Stimulated activated effector memory CD8-positive, alpha-beta T cell treated with anti-CD3 and anti-CD28 coated beads, Interleukin-12 subunit alpha, Interleukin-12 subunit beta, amount 100 ng/mL, for 72 hours (primary cell): ENCODE measurements around the gene PANX2.

Experiments used
- ATAC-seq: fragments of 150-1000 bp; cut with Tn5 transposase; 2 replicates; pipeline ENCODE4 v1.10.0; 2021
- DNase-seq, 2 donors: peaks; one replicate each; pipeline ENCODE4 v3.0.0; 2021 to 2022; ENCODE audit warnings: low spot score in 2 of 2
- H3K27ac Mint-ChIP-seq: one replicate; pipeline ENCODE4 v1.8.0; 2022; ENCODE audit warnings: mild to moderate bottlenecking, mixed read lengths
- H3K36me3 Mint-ChIP-seq: one replicate; pipeline ENCODE4 v1.8.0; 2022; ENCODE audit warnings: mild to moderate bottlenecking, mixed read lengths
- H3K4me1 Mint-ChIP-seq: one replicate; pipeline ENCODE4 v1.8.0; 2022; ENCODE audit warnings: mixed read lengths
- H3K4me3 Mint-ChIP-seq: one replicate; pipeline ENCODE4 v1.8.0; 2022; ENCODE audit warnings: mild to moderate bottlenecking, mixed read lengths
- H3K9me3 Mint-ChIP-seq: one replicate; pipeline ENCODE4 v1.8.0; 2022; ENCODE audit warnings: mixed read lengths

PANX2 gene

GRCh38 chr22:50184004-50184901 lies 13.7 kb downstream of the PANX2 start:
- peaks cover 17% of the 10 kb centered on the region for H3K36me3 Mint-ChIP-seq
- DNase-seq (no peak), ATAC-seq (no peak)
- H3K4me1 Mint-ChIP-seq = peaks cover 32% of the 10 kb centered on the region
- H3K9me3 Mint-ChIP-seq = no peaks in the 10 kb centered on the region
- H3K27ac Mint-ChIP-seq = peak overlapping the region; percentile 84
- peak overlapping the region; percentile 90 for H3K4me3 Mint-ChIP-seq

GRCh38 chr22:50184902-50185374 lies 14.4 kb downstream of the PANX2 start:
- peak overlapping the region; percentile 90 for H3K4me3 Mint-ChIP-seq
- H3K4me1 Mint-ChIP-seq = peaks cover 33% of the 10 kb centered on the region
- peaks cover 17% of the 10 kb centered on the region for H3K36me3 Mint-ChIP-seq
- peak overlapping the region; percentile 61 for H3K27ac Mint-ChIP-seq
- ATAC-seq (no peak), DNase-seq (no peak)
- H3K9me3 Mint-ChIP-seq = no peaks in the 10 kb centered on the region

GRCh38 chr22:50185375-50186087 lies 15.0 kb downstream of the PANX2 start, which contains the start of gene TRABD:
TSS of gene TRABD (plus strand) at chr22:50185913. CDS start at chr22:50193061, 7,148 bp downstream.
- DNase-seq (peak; percentile 79 to 87), ATAC-seq (peak; percentile 80)
- Mint-ChIP-seq H3K27ac (peak within 1 kb of the TSS; percentile 94), H3K4me1 (peaks cover 29% of the 10 kb centered on the region), H3K9me3 (no peaks in the 10 kb centered on the region), H3K36me3 (peaks cover 21% of the 10 kb centered on the region), H3K4me3 (peak within 1 kb of the TSS; percentile 90)

DNA sequence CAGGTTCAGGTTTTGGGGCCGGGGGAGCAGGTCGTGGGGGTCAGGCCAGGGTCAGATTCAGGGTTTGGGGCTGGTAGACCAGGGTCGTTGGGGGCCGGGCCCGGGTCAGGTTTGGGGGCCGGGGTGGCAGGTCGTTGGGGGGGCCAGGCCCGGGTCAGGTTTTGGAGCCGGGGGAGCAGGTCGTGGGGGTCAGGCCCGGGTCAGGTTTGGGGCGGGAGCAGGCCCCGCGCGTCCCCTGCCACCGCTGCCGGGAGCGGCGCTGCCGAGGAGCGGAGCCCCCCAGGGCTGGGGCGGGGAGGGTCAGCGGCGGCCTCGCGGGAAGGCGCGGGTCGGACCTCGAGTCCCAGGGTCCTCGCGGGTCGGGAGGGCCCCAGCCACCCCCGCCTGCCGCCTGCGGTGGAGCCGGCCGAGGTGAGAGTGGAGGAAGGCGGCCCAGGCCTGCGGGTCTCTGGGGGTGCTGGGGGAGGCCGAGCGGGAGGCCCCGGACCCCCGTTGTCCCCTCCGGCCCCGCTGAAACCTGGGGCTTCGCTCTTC lies 15.7 kb downstream of the PANX2 start:
- H3K4me3 Mint-ChIP-seq = peak overlapping the region; percentile 90

GRCh38 chr22:50186761-50187523 lies 16.4 kb downstream of the PANX2 start:
- peak overlapping the region; percentile 90 for H3K4me3 Mint-ChIP-seq
- ATAC-seq = no peak
- peaks cover 40% of the 10 kb centered on the region for H3K4me1 Mint-ChIP-seq

More for the DNA sequence above, 15.7 kb downstream of the PANX2 start:
- Mint-ChIP-seq H3K9me3 (no peaks in the 10 kb centered on the region), H3K36me3 (peaks cover 28% of the 10 kb centered on the region), H3K4me1 (peaks cover 33% of the 10 kb centered on the region), H3K27ac (peak overlapping the region; percentile 94)
- no peak for ATAC-seq
- no peak for DNase-seq

GRCh38 chr22:50188356-50188755 lies 17.8 kb downstream of the PANX2 start:
- Mint-ChIP-seq H3K4me1 (peaks cover 53% of the 10 kb centered on the region), H3K27ac (peak overlapping the region; percentile 26), H3K36me3 (peaks cover 45% of the 10 kb centered on the region), H3K9me3 (no peaks in the 10 kb centered on the region), H3K4me3 (peak overlapping the region; percentile 90)
- ATAC-seq (no peak), DNase-seq (no peak)

More at GRCh38 chr22:50186761-50187523, 16.4 kb downstream of the PANX2 start:
- no peak for DNase-seq
- Mint-ChIP-seq H3K27ac (peak overlapping the region; percentile 94), H3K36me3 (peaks cover 35% of the 10 kb centered on the region), H3K9me3 (no peaks in the 10 kb centered on the region)

GRCh38 chr22:50189184-50189848 lies 18.8 kb downstream of the PANX2 start:
- Mint-ChIP-seq H3K4me1 (peaks cover 48% of the 10 kb centered on the region), H3K9me3 (no peaks in the 10 kb centered on the region), H3K4me3 (peak overlapping the region; percentile 87), H3K27ac (peak overlapping the region; percentile 96), H3K36me3 (peaks cover 50% of the 10 kb centered on the region)
- no peak for ATAC-seq
- DNase-seq = no peak

GRCh38 chr22:50189849-50190181 lies 19.3 kb downstream of the PANX2 start:
- peak overlapping the region; percentile 87 for H3K4me3 Mint-ChIP-seq
- peaks cover 55% of the 10 kb centered on the region for H3K36me3 Mint-ChIP-seq
- H3K4me1 Mint-ChIP-seq = peaks cover 43% of the 10 kb centered on the region
- peak overlapping the region; percentile 96 for H3K27ac Mint-ChIP-seq
- no peaks in the 10 kb centered on the region for H3K9me3 Mint-ChIP-seq
- ATAC-seq (peak; percentile 0), DNase-seq (no peak)

GRCh38 chr22:50190182-50190940 lies 19.8 kb downstream of the PANX2 start:
- peak overlapping the region; percentile 96 for H3K27ac Mint-ChIP-seq
- ATAC-seq = peak; percentile 61
- H3K4me1 Mint-ChIP-seq = peaks cover 43% of the 10 kb centered on the region
- peaks cover 61% of the 10 kb centered on the region for H3K36me3 Mint-ChIP-seq
- H3K9me3 Mint-ChIP-seq = no peaks in the 10 kb centered on the region
- peak; percentile 64 to 90 for DNase-seq
- H3K4me3 Mint-ChIP-seq = peak overlapping the region; percentile 87

GRCh38 chr22:50190941-50191741 lies 20.6 kb downstream of the PANX2 start:
- ATAC-seq (peak; percentile 80), DNase-seq (peak; percentile 47 to 77)
- Mint-ChIP-seq H3K36me3 (peaks cover 68% of the 10 kb centered on the region), H3K9me3 (no peaks in the 10 kb centered on the region), H3K4me3 (peak overlapping the region; percentile 87), H3K4me1 (peaks cover 43% of the 10 kb centered on the region), H3K27ac (peak overlapping the region; percentile 96)

GRCh38 chr22:50192436-50193204 lies 22.1 kb downstream of the PANX2 start:
- peaks cover 37% of the 10 kb centered on the region for H3K4me1 Mint-ChIP-seq
- H3K9me3 Mint-ChIP-seq = no peaks in the 10 kb centered on the region
- DNase-seq (no peak), ATAC-seq (no peak)
- H3K4me3 Mint-ChIP-seq = peak overlapping the region; percentile 87
- H3K27ac Mint-ChIP-seq = peak overlapping the region; percentile 96
- peaks cover 71% of the 10 kb centered on the region for H3K36me3 Mint-ChIP-seq

GRCh38 chr22:50193621-50194020 lies 23.1 kb downstream of the PANX2 start:
- no peak overlapping the region for H3K4me3 Mint-ChIP-seq
- H3K36me3 Mint-ChIP-seq = peaks cover 70% of the 10 kb centered on the region
- DNase-seq = no peak
- ATAC-seq = no peak
- H3K4me1 Mint-ChIP-seq = peaks cover 35% of the 10 kb centered on the region
- peak overlapping the region; percentile 61 for H3K27ac Mint-ChIP-seq
- H3K9me3 Mint-ChIP-seq = no peaks in the 10 kb centered on the region
